ENCODE results near the gene SPTBN1. TPM values are rescaled to one million over a fixed set of nuclear protein-coding genes. Genes with fewer than 3 reads are reported as not detected.
"Not testable (repeated sequence)": the region's sequence is repeated elsewhere in the genome, so short reads cannot be mapped to it uniquely, and the experiment has no call there.

The SPTBN1 gene
- total and polyA plus RNA-seq, 7 experiments from 2014 or later, result 43.3 to 207 (median 171) TPM

DNA sequence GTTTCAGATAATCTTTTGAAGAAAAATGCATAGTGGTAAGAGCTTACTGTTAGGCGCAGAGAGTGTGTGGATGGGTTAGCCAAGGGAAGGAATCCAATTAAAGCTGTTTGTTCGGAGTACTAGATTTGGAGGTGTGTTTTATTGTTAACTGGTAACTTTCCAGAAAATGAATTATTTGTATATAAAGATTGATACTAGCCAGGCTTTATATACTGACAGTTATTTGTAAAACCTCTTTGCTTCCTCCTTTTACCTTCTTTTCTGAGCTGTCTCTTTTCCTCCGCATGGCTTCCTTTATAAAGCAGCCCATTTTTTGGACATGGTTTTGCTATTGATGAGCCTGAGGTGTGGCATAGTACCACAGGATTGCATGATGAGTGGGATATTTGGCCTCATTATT, 25.6 kb downstream of the SPTBN1 start:
- ChIA-PET POLR2A (no interaction called here), CTCF (no interaction called here)
- Histone ChIP-seq H3K27ac (ENCODE audit: low read depth, low read length) (no peak overlapping the region), H3K4me3 (ENCODE audit: low read length) (no peak overlapping the region), H3K9me3 (ENCODE audit: control insufficient read depth in 2 of 3, low read length in 3 of 3) (no peaks in the 10 kb centered on the region), H3K4me1 (ENCODE audit: control insufficient read depth in 2 of 2, insufficient read depth in 2 of 2, low read length in 2 of 2) (no peaks in the 10 kb centered on the region), H3K27me3 (ENCODE audit: control insufficient read depth in 2 of 2, insufficient read depth in 2 of 2, low read length in 2 of 2) (no peaks in the 10 kb centered on the region), H3K36me3 (ENCODE audit: control insufficient read depth in 2 of 3, insufficient read depth in 3 of 3, low read length in 3 of 3) (no peaks in the 10 kb centered on the region)
- Mint-ChIP-seq H3K9me3 (peaks cover 0 to 16% (median 7%) of the 10 kb centered on the region in 11 donors), H3K36me3 (peaks cover 0 to 7% (median 0%) of the 10 kb centered on the region in 5 donors), H3K4me1 (peaks cover 0 to 4% (median 0%) of the 10 kb centered on the region in 7 donors), H3K27me3 (peaks cover 0 to 12% (median 6%) of the 10 kb centered on the region in 5 donors), H3K27ac (no peak overlapping the region), H3K4me3 (no peak overlapping the region)
- ATAC-seq (no peak), DNase-seq (no peak)
- intact Hi-C loops (cut with micrococcal nuclease), result no loop called here

DNA sequence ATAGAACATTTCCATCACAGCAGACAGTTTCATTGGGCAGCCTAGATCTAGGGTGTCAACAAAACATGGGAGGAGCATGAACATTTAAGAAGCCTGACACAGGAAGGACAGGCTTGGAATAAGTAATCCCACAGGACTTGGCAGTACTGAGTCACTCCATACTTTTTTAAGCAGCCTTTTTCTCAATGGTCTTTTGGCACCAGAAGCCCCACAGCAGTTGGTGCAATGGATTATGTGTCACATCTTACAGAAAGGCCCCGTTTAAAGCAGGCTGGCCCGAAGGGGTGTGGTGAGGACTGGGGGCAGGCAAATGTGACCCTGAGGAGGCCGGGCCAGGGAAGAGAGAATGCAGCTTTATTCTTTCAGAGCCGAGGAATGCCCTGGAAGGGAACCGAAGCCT, 26.6 kb downstream of the SPTBN1 start:
- H3K27ac ChIP-seq (ENCODE audit: low read depth, low read length), result no peak overlapping the region
- intact Hi-C loops (cut with micrococcal nuclease), result no loop called here
- ATAC-seq (no peak), DNase-seq (no peak)
- no peaks in the 10 kb centered on the region for H3K27me3 ChIP-seq (ENCODE audit: control insufficient read depth in 2 of 2, insufficient read depth in 2 of 2, low read length in 2 of 2)
- H3K9me3 ChIP-seq (ENCODE audit: control insufficient read depth in 2 of 3, low read length in 3 of 3), result no peaks in the 10 kb centered on the region
- no peaks in the 10 kb centered on the region for H3K4me1 ChIP-seq (ENCODE audit: control insufficient read depth in 2 of 2, insufficient read depth in 2 of 2, low read length in 2 of 2)
- H3K27ac Mint-ChIP-seq, result no peak overlapping the region
- H3K4me3 Mint-ChIP-seq, result no peak overlapping the region
- ChIA-PET POLR2A (no interaction called here), CTCF (no interaction called here)
- H3K4me1 Mint-ChIP-seq, result no peaks in the 10 kb centered on the region
- peaks cover 0 to 18% (median 7%) of the 10 kb centered on the region in 11 donors for H3K9me3 Mint-ChIP-seq
- H3K36me3 Mint-ChIP-seq, result peaks cover 0 to 7% (median 0%) of the 10 kb centered on the region in 5 donors
- no peaks in the 10 kb centered on the region for H3K36me3 ChIP-seq (ENCODE audit: control insufficient read depth in 2 of 3, insufficient read depth in 3 of 3, low read length in 3 of 3)
- peaks cover 0 to 12% (median 6%) of the 10 kb centered on the region in 5 donors for H3K27me3 Mint-ChIP-seq
- H3K4me3 ChIP-seq (ENCODE audit: low read length), result no peak overlapping the region

DNA sequence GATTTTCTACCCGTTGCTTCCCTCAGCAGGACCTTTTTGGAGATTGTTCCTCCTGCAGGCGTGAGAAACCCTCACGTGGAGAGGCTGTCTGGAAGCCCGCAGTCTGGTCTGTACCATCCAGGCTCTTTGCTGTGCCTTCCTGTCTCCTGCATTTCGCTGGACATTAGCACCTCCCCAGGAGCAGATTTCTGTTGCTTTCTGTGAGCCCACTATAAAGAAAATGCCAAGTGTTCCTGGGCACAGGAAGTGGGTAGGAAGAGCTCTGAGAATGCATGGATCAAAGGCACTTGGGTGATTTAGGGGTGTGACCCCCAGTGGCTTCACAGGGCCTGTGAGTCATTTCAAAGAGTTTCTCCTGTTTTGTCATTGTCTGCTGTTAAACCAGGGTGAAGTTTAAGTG, 27.3 kb downstream of the SPTBN1 start:
- ChIA-PET POLR2A (no interaction called here), CTCF (interaction anchor here (0.6 kb wide), 1 partner anchor 226 kb away, joined by 3 read pairs; no protein-coding TSS in a partner anchor)
- Histone ChIP-seq H3K9me3 (ENCODE audit: control insufficient read depth in 2 of 3, low read length in 3 of 3) (no peaks in the 10 kb centered on the region), H3K27ac (ENCODE audit: low read depth, low read length) (no peak overlapping the region), H3K27me3 (ENCODE audit: control insufficient read depth in 2 of 2, insufficient read depth in 2 of 2, low read length in 2 of 2) (no peaks in the 10 kb centered on the region), H3K36me3 (ENCODE audit: control insufficient read depth in 2 of 3, insufficient read depth in 3 of 3, low read length in 3 of 3) (no peaks in the 10 kb centered on the region), H3K4me3 (ENCODE audit: low read length) (no peak overlapping the region), H3K4me1 (ENCODE audit: control insufficient read depth in 2 of 2, insufficient read depth in 2 of 2, low read length in 2 of 2) (no peaks in the 10 kb centered on the region)
- Mint-ChIP-seq H3K4me1 (no peaks in the 10 kb centered on the region), H3K9me3 (peaks cover 0 to 20% (median 5%) of the 10 kb centered on the region in 11 donors), H3K4me3 (no peak overlapping the region), H3K27me3 (peaks cover 0 to 8% (median 6%) of the 10 kb centered on the region in 5 donors), H3K27ac (no peak overlapping the region), H3K36me3 (peaks cover 0 to 7% (median 0%) of the 10 kb centered on the region in 5 donors)
- intact Hi-C loops (cut with micrococcal nuclease), result no loop called here
- no peak for ATAC-seq
- DNase-seq, result no peak

DNA sequence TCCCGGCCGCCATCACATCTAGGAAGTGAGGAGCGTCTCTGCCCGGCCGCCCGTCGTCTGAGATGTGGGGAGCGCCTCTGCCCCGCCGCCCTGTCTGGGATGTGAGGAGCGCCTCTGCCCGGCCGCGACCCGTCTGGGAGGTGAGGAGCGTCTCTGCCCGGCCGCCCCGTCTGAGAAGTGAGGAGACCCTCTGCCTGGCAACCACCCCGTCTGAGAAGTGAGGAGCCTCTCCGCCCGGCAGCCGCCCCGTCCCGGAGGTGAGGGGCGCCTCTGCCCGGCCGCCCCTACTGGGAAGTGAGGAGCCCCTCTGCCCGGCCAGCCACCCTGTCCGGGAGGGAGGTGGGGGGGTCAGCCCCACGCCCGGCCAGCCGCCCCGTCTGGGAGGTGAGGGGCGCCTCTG, 29.6 kb downstream of the SPTBN1 start:
- H3K9me3 ChIP-seq (ENCODE audit: control insufficient read depth in 2 of 3, low read length in 3 of 3); H3K36me3 ChIP-seq (ENCODE audit: control insufficient read depth in 2 of 3, insufficient read depth in 3 of 3, low read length in 3 of 3); H3K27me3 ChIP-seq (ENCODE audit: control insufficient read depth in 2 of 2, insufficient read depth in 2 of 2, low read length in 2 of 2); H3K4me1 ChIP-seq (ENCODE audit: control insufficient read depth in 2 of 2, insufficient read depth in 2 of 2, low read length in 2 of 2); POLR2A ChIA-PET; CTCF ChIA-PET; ATAC-seq; H3K27ac Mint-ChIP-seq; H3K4me1 Mint-ChIP-seq; H3K4me3 ChIP-seq (ENCODE audit: low read length); H3K27ac ChIP-seq (ENCODE audit: low read depth, low read length); DNase-seq; intact Hi-C loops (cut with micrococcal nuclease); H3K4me3 Mint-ChIP-seq; H3K36me3 Mint-ChIP-seq: not testable (repeated sequence)
- Mint-ChIP-seq H3K27me3 (peaks cover 4 to 11% (median 8%) of the 10 kb centered on the region in 5 donors), H3K9me3 (peaks cover 0 to 15% (median 5%) of the 10 kb centered on the region in 11 donors)

- no peaks in the 10 kb centered on the region for H3K9me3 ChIP-seq (ENCODE audit: control insufficient read depth in 2 of 3, low read length in 3 of 3)
- no peaks in the 10 kb centered on the region for H3K27me3 ChIP-seq (ENCODE audit: control insufficient read depth in 2 of 2, insufficient read depth in 2 of 2, low read length in 2 of 2)
- ChIA-PET POLR2A (no interaction called here), CTCF (no interaction called here)
- no peak for DNase-seq
- no peak for ATAC-seq
- H3K9me3 Mint-ChIP-seq, result peaks cover 0 to 15% (median 5%) of the 10 kb centered on the region in 11 donors
- H3K4me3 Mint-ChIP-seq, result no peak overlapping the region
- H3K36me3 Mint-ChIP-seq, result peaks cover 0 to 7% (median 0%) of the 10 kb centered on the region in 5 donors
- H3K27me3 Mint-ChIP-seq, result peaks cover 5 to 13% (median 7%) of the 10 kb centered on the region in 5 donors
- H3K4me1 Mint-ChIP-seq, result no peaks in the 10 kb centered on the region
- no peaks in the 10 kb centered on the region for H3K36me3 ChIP-seq (ENCODE audit: control insufficient read depth in 2 of 3, insufficient read depth in 3 of 3, low read length in 3 of 3)
- no peak overlapping the region for H3K27ac Mint-ChIP-seq
- H3K4me1 ChIP-seq (ENCODE audit: control insufficient read depth in 2 of 2, insufficient read depth in 2 of 2, low read length in 2 of 2), result no peaks in the 10 kb centered on the region
- H3K27ac ChIP-seq (ENCODE audit: low read depth, low read length), result no peak overlapping the region
- intact Hi-C loops (cut with micrococcal nuclease), result no loop called here
- H3K4me3 ChIP-seq (ENCODE audit: low read length), result no peak overlapping the region
Measured at GRCh38 chr2:54486766-54487165, 30.6 kb downstream of the SPTBN1 start.

- H3K4me1 Mint-ChIP-seq, result no peaks in the 10 kb centered on the region
- H3K9me3 ChIP-seq (ENCODE audit: control insufficient read depth in 2 of 3, low read length in 3 of 3), result no peaks in the 10 kb centered on the region
- no peaks in the 10 kb centered on the region for H3K27me3 ChIP-seq (ENCODE audit: control insufficient read depth in 2 of 2, insufficient read depth in 2 of 2, low read length in 2 of 2)
- no peak overlapping the region for H3K4me3 Mint-ChIP-seq
- DNase-seq (no peak), ATAC-seq (no peak)
- peaks cover 8 to 20% (median 16%) of the 10 kb centered on the region in 5 donors for H3K27me3 Mint-ChIP-seq
- no peak overlapping the region for H3K27ac Mint-ChIP-seq
- H3K36me3 ChIP-seq (ENCODE audit: control insufficient read depth in 2 of 3, insufficient read depth in 3 of 3, low read length in 3 of 3), result no peaks in the 10 kb centered on the region
- ChIA-PET POLR2A (interaction anchor here (0.6 kb wide), 1 partner anchor 106 kb away, joined by 4 read pairs; no protein-coding TSS in a partner anchor), CTCF (no interaction called here)
- no peaks in the 10 kb centered on the region for H3K4me1 ChIP-seq (ENCODE audit: control insufficient read depth in 2 of 2, insufficient read depth in 2 of 2, low read length in 2 of 2)
- intact Hi-C loops (cut with micrococcal nuclease), result no loop called here
- H3K36me3 Mint-ChIP-seq, result no peaks in the 10 kb centered on the region
- peaks cover 0 to 6% (median 0%) of the 10 kb centered on the region in 11 donors for H3K9me3 Mint-ChIP-seq
- H3K27ac ChIP-seq (ENCODE audit: low read depth, low read length), result no peak overlapping the region
- H3K4me3 ChIP-seq (ENCODE audit: low read length), result no peak overlapping the region
Measured at GRCh38 chr2:54490863-54491262, 34.7 kb downstream of the SPTBN1 start.

DNA sequence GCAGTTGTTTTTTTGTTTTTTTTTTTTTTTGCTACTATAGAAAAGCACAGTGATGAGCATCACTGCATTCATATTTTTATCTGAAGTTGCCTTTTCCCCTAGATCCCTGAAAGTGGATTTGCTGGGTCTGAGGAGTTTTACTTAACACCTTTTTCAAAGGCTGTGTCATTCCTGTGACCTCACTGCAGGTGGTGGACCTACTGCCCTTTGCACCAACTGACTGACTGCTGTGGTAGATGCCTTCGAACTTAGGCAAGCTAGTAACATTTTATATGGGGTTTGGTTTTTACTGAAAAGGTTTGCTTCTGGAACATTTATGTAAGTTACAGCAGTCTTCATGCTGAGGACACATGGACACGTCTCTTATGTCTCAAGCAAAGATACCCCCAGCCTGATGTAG, 36.2 kb downstream of the SPTBN1 start:
- intact Hi-C loops (cut with micrococcal nuclease), result no loop called here
- no peaks in the 10 kb centered on the region for H3K36me3 ChIP-seq (ENCODE audit: control insufficient read depth in 2 of 3, insufficient read depth in 3 of 3, low read length in 3 of 3)
- ATAC-seq (no peak), DNase-seq (no peak)
- H3K27ac Mint-ChIP-seq, result no peak overlapping the region
- H3K4me1 Mint-ChIP-seq, result peaks cover 0 to 4% (median 0%) of the 10 kb centered on the region in 7 donors
- no peaks in the 10 kb centered on the region for H3K27me3 ChIP-seq (ENCODE audit: control insufficient read depth in 2 of 2, insufficient read depth in 2 of 2, low read length in 2 of 2)
- H3K27me3 Mint-ChIP-seq, result peaks cover 8 to 25% (median 16%) of the 10 kb centered on the region in 5 donors
- ChIA-PET CTCF (no interaction called here), POLR2A (no interaction called here)
- H3K4me3 ChIP-seq (ENCODE audit: low read length), result no peak overlapping the region
- H3K4me1 ChIP-seq (ENCODE audit: control insufficient read depth in 2 of 2, insufficient read depth in 2 of 2, low read length in 2 of 2), result no peaks in the 10 kb centered on the region
- no peaks in the 10 kb centered on the region for H3K36me3 Mint-ChIP-seq
- no peak overlapping the region for H3K27ac ChIP-seq (ENCODE audit: low read depth, low read length)
- no peak overlapping the region for H3K4me3 Mint-ChIP-seq
- H3K9me3 ChIP-seq (ENCODE audit: control insufficient read depth in 2 of 3, low read length in 3 of 3), result no peaks in the 10 kb centered on the region
- peaks cover 0 to 3% (median 0%) of the 10 kb centered on the region in 11 donors for H3K9me3 Mint-ChIP-seq

Measured in naive thymus-derived CD4-positive, alpha-beta T cell (primary cell).